Measurements from ENCODE around the gene SMOC2. TPM values are rescaled to one million over a fixed set of nuclear protein-coding genes. Genes with fewer than 3 reads are reported as not detected.

The SMOC2 gene
- total RNA-seq, 4 donors from 2014 or later: 74.7 to 139 (median 118) TPM

DNA sequence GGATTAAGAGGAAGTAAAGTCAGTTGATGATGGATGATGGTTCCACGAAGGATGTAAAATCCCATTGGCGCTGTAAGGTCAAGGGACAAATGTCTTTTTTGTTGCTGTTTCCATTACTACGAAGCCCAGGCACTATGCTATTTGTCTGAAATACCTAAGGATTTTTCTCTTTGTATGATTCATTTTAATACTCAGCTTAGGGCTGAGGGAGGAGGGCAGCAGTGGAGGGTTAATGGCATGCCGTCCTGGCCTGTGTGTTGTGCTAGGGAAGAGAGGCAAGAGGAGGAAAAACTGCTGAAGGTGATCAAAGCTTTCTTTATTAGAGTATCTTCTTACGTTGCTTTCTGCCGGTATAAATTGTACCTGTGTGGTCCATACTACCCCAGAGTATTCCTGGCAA lies 6.5 kb upstream of the SMOC2 start:
- Histone ChIP-seq H3K36me3 (no peaks in the 10 kb centered on the region), H3K27me3 (no peaks in the 10 kb centered on the region), H3K4me3 (no peak overlapping the region), H3K9me3 (no peaks in the 10 kb centered on the region), H3K27ac (no peak overlapping the region), H3K4me1 (peaks cover 0 to 1% (median 0%) of the 10 kb centered on the region in 4 donors)
- no peak for TF ChIP-seq POLR2A (IDR thresholded peaks at IDR 0.05)
- TF ChIP-seq EP300 (IDR thresholded peaks at IDR 0.05): no peak
- TF ChIP-seq, protein P1, sequence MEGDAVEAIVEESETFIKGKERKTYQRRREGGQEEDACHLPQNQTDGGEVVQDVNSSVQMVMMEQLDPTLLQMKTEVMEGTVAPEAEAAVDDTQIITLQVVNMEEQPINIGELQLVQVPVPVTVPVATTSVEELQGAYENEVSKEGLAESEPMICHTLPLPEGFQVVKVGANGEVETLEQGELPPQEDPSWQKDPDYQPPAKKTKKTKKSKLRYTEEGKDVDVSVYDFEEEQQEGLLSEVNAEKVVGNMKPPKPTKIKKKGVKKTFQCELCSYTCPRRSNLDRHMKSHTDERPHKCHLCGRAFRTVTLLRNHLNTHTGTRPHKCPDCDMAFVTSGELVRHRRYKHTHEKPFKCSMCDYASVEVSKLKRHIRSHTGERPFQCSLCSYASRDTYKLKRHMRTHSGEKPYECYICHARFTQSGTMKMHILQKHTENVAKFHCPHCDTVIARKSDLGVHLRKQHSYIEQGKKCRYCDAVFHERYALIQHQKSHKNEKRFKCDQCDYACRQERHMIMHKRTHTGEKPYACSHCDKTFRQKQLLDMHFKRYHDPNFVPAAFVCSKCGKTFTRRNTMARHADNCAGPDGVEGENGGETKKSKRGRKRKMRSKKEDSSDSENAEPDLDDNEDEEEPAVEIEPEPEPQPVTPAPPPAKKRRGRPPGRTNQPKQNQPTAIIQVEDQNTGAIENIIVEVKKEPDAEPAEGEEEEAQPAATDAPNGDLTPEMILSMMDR (IDR thresholded peaks at IDR 0.05): no peak
- WGBS, 2 donors: 66 to 67% methylated on average over 6 of the region's 6 CpGs
- DNase-seq (ENCODE audit: low spot score in 2 of 2): no peak

DNA sequence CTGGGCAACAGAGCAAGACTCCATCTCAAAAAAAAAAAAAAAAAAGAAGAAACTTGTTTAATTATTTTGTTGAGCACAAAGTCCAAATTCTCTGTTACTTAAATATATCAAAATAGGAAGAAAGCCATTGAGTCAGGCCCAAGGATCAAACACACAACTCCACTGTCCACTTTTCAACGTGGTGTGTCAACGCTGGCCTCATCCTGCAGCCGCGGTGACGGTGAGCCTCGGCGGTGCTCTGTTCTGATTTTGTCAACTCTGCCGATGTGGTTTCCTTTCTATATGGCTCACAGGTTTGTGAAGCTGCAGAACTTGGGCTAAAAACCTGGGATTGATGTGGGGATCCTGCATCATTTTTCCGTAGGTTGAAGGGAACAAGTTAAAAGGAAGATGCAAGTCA lies 3.2 kb upstream of the SMOC2 start:
- no peaks in the 10 kb centered on the region for H3K9me3 ChIP-seq
- H3K27ac ChIP-seq: no peak overlapping the region
- WGBS, 2 donors: 87 to 93% methylated on average over 9 of the region's 9 CpGs
- H3K4me1 ChIP-seq: peaks cover 0 to 32% (median 3%) of the 10 kb centered on the region in 4 donors
- no peaks in the 10 kb centered on the region for H3K36me3 ChIP-seq
- no peak for TF ChIP-seq EP300 (IDR thresholded peaks at IDR 0.05)
- no peak for TF ChIP-seq POLR2A (IDR thresholded peaks at IDR 0.05)
- TF ChIP-seq, protein P1 (IDR thresholded peaks at IDR 0.05): no peak
- H3K4me3 ChIP-seq: no peak overlapping the region
- H3K27me3 ChIP-seq: peaks cover 0 to 24% of the 10 kb centered on the region in 2 donors
- DNase-seq (ENCODE audit: low spot score in 2 of 2): no peak

DNA sequence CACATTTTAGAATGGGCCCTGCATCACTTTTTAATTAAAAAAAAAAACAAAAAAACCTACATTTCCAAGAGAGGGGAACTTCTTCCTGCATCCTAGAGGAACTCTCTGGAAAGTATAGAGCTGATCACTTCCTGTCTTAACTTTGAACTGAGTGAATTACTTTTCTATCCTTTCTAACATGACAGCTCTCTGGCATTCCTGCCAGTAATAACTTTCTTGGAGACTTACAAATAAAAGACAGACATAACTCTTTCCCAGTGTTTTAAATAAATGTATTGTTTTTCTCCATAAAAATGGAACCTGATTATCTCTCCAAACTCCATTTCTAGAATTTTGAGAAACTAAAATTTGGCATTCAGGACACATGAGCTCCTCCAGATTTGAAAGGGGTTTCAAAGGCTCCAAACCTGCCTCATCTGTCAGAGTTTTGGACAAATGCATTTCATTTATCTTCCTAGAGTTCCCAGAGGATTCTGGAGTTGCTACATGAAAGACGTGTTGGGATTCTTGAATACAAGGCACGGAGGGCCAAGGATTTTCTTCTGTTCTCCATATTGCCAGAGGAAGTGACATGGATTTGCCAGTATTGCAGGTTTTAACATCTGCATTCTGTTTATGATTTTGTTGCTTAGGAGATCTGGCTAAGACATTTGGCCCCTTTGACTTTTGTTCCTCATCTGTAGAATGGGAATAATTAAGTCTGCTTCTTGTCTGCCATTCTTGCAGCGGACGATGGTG lies 2.0 kb upstream of the SMOC2 start:
- no peak for DNase-seq (ENCODE audit: low spot score in 2 of 2)
- no peak overlapping the region for H3K27ac ChIP-seq
- H3K36me3 ChIP-seq: no peaks in the 10 kb centered on the region
- TF ChIP-seq POLR2A (IDR thresholded peaks at IDR 0.05) (no peak), EP300 (IDR thresholded peaks at IDR 0.05) (no peak)
- TF ChIP-seq, protein P1 (IDR thresholded peaks at IDR 0.05): no peak
- peaks cover 0 to 33% of the 10 kb centered on the region in 2 donors for H3K27me3 ChIP-seq
- 58 to 64% methylated on average over 4 of the region's 4 CpGs for WGBS, 2 donors
- peaks cover 0 to 32% (median 3%) of the 10 kb centered on the region in 4 donors for H3K4me1 ChIP-seq
- no peaks in the 10 kb centered on the region for H3K9me3 ChIP-seq
- H3K4me3 ChIP-seq: no peak overlapping the region

DNA sequence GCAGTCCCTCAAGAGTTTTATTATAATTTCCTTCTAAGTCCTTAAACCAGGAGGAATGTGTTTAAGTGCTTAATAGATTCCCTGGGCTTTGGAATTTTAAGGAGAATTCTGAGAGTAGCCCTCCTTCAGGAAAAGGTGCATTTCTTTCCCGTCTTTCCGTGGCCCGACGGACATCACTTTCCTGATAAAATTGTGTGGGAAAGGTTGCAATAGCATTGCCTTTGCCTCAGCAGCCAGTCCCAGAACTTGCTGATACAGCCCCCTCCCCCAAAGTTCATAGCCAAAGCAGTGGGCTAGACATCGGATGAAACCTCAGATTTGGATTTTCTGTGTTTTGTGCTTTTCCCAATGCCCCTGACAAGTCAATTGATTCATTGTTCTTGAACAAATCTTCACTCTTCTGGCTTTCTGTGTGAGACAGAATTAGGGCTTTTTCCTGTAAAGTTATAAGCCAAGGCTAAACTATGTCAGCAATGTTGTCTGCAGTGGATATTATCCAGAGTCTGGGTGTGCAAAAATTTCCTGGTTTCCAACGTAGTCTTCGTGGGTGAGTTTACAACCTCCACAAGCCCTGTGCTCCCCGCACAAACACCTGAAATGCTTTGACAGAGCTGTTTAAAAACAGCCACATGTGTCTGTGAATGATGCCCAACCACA lies 1.1 kb upstream of the SMOC2 start:
- Histone ChIP-seq H3K27ac (peak overlapping the region in 3 of 4 donors; percentile 52 to 80 (median 60)), H3K36me3 (no peaks in the 10 kb centered on the region), H3K9me3 (no peaks in the 10 kb centered on the region), H3K27me3 (peaks cover 0 to 35% of the 10 kb centered on the region in 2 donors), H3K4me1 (peaks cover 0 to 32% (median 3%) of the 10 kb centered on the region in 4 donors), H3K4me3 (no peak overlapping the region)
- TF ChIP-seq, protein P1 (IDR thresholded peaks at IDR 0.05): no peak
- TF ChIP-seq EP300 (IDR thresholded peaks at IDR 0.05) (no peak), POLR2A (IDR thresholded peaks at IDR 0.05) (no peak)
- WGBS, 2 donors: 24 to 26% methylated on average over 8 of the region's 8 CpGs
- DNase-seq (ENCODE audit: low spot score in 2 of 2): peak in 1 of 2 donors; percentile 18

Data from tibial nerve (tissue), 4 donors.